GM19328 (cell line): Measurements from ENCODE around the gene FRMD4A.
"Not testable (repeated sequence)": the region's sequence is repeated elsewhere in the genome, so short reads cannot be mapped to it uniquely, and the experiment has no call there.

Experiments
- ATAC-seq: cut with Tn5 transposase; IDR thresholded peaks from one replicate; pipeline ENCODE4 v1.9.1; 2021; ENCODE audit warnings: mild to moderate bottlenecking, moderate library complexity; ENCODE audit not compliant: unreplicated experiment

Gene FRMD4A

GRCh38 chr10:14244147-14244546 is 86.6 kb downstream of the FRMD4A start:
- no peak for ATAC-seq

- no peak for ATAC-seq
Measured at GRCh38 chr10:14243221-14243620, 87.5 kb downstream of the FRMD4A start.

- ATAC-seq: no peak
Measured at GRCh38 chr10:14241196-14241595, 89.5 kb downstream of the FRMD4A start.

DNA sequence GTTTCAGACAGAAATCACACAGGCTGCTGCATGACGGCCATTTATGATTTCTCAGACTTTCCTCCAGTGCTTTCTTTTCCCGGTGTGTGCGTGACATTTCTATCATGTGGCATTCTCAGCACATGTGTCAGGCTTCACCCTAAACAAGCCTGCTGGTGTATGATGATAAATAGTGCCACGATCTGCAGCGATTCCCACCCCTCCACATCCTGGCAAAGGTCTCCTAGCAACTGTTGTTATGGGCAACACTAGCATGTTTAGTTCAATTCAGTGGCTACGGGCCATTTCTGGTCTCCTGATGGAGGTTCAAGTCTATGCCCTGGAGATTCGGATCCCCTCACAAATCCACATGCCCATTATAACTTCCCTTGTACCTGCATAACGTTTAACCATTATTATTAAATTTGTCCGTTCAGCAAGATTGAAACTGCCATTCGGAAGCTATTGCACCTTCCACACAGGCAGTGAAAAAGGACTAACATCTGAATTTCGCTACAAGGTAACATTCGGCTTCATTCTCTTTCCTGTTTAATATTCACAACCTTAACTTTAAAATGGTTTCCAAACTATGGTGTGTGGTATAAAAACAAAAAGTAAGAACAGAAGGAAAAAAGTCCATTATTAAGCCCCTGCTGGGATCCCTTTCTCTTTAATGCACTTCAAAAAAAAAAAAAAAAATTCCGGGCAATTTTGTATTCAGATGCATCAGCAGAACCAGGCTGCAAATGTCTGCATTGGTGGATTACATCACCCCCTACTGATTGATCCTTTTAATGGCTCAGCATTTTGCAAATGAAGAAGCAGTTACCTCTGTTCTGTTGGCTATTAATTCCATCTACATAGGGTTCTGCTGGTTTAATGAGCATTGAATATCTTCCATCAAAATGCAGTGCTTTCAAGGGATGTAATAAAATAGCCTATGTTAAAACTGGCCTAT is 90.2 kb downstream of the FRMD4A start:
- no peak for ATAC-seq

DNA sequence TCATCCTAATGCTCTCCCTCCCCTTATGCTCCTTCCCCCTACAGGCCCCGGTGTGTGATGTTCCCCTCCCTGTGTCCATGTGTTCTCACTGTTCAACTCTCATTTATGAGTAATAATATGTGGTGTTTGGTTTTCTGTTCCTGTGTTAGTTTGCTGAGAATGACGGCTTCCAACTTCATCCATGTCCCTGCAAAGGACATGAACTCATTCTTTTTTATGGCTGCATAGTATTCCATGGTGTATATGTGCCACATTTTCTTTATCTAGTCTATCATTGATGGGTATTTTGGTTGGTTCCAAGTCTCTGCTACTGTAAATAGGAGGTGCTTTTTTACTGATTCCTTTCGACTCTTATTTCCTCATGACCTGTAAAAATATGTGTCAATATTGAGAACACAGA is 92.1 kb downstream of the FRMD4A start:
- ATAC-seq: not testable (repeated sequence)

- ATAC-seq: no peak
Measured at GRCh38 chr10:14236341-14236740, 94.4 kb downstream of the FRMD4A start.

DNA sequence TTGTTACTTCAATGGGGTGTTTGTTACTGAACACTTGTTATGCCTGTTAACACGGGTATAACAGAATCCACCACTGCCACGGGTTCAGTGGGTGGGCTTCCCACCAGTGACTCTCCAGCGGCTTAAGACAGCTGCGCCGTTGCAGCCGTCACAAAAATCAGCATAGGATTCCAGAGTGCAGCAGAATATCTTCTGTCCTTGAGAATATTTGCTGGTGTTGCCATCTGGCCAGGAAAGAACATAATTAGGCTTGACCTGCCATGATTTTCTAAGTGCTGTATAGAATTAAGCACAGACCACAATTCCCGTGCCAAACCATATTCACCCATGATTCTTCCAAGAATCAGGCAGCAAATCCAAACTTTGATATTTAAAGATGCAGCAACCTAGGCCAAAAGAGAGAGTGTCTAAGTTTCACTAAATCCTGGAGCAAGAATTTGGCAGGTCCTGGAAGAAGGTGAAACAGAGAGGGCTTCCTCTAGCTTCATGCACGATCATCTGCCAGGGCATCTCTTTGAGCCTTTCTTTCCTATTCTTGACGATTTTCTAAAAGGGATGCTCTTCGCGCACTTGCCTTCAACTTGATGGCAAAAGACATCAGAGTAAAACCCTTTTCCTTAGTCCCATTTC is 95.0 kb downstream of the FRMD4A start:
- ATAC-seq: no peak

- ATAC-seq: no peak
Measured at GRCh38 chr10:14233566-14233965, 97.2 kb downstream of the FRMD4A start.

- ATAC-seq: not testable (repeated sequence)
Measured at GRCh38 chr10:14228798-14229197, 101.9 kb downstream of the FRMD4A start.

- ATAC-seq: no peak
Measured at GRCh38 chr10:14225379-14225778, 105.3 kb downstream of the FRMD4A start.

- ATAC-seq: no peak
Measured at GRCh38 chr10:14220026-14220425, 110.7 kb downstream of the FRMD4A start.

DNA sequence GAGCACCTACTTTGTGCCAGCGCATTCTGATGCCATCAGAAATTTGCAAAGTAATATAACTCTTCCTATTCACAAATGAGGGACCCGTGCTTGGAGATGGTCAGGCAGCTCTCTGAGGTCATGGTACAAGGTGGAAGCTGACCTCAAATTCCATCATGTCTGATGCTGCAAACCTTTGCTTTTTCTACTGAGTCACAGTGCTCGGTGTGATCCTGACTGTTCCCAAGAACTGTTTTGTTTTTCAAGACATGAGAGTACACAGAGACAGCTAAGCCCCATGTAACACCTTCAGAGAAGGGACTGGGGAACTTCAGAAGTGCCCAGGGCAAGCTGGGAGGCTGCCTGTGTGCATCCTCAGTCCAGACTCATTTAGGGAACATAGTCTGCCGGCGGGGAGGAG is 111.3 kb downstream of the FRMD4A start:
- ATAC-seq: no peak

GRCh38 chr10:14215641-14216040 is 115.1 kb downstream of the FRMD4A start:
- no peak for ATAC-seq

DNA sequence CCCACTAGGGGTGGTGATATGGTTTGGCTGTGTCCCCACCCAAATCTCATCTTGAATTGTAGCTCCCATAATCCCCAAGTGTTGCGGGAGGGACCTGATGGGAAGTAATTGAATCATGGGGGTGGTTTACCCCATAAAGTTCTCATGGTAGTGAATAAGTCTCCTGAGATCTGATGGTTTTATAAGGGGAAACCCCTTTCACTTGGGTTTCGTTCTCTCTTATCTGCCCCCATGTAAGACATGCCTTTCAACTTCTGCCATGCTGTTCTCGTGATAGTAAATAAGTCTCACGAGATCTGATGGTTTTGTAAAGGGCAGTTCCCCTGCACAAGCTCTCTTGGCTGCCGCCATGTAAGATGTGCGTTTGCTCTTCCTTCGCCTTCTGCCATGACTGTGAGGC is 117.0 kb downstream of the FRMD4A start:
- ATAC-seq: not testable (repeated sequence)

GRCh38 chr10:14211610-14212009 is 119.1 kb downstream of the FRMD4A start:
- ATAC-seq: no peak

DNA sequence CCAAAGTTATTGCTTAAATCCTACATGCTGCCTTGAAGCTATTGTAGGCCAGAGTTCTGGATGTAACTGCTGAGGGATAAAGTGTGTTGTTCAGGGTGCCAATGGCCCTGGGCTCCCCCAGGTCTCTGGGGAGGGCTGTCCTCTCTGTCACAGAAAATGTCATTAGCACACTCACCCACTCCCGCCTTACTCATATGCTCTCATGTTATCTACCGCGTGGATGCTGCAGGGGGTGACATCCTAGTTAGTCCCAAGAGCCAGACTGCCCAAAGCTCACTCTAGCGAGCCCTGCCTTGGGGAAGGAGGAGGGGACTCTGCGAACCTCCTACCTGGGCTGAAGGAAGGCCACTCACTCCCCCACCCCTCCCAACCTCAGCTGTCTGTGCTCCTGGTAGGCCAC is 122.5 kb downstream of the FRMD4A start:
- ATAC-seq: no peak

DNA sequence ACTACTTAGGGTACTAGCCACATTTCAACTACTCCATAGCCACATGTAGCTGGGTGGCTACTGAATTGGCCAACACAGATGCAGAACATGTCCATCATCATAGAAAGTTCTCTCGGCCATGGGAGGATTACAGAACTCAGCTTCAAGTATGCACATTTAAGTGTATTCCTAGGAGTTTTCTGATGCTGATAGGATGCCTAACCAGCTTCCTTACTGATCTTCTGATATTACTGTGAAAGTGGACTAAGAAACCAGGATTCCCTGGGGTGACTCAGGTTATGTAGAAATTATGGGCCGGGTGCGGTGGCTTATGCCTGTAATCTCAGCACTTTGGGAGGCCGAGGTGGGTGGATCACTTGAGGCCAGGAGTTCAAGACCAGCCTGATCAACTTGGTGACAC is 125.5 kb downstream of the FRMD4A start:
- no peak for ATAC-seq

GRCh38 chr10:14200698-14201544 is 129.8 kb downstream of the FRMD4A start:
- ATAC-seq: no peak

DNA sequence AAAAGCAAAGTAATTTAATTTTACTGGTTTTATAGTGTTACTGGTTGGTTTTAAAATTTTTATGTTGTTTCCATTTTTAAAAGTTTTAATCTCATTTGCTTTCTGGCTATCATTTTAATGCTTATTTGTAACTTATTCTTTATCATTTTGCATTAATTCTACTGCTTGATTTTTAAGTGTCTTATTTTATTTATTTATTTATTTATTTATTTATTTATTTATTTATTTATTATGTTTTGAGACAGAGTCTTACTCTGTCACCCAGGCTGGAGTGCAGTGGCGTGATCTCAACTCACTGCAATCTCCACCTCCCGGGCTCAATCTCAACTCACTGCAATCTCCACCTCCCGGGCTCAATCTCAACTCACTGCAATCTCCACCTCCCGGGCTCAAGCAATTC is 131.6 kb downstream of the FRMD4A start:
- ATAC-seq: not testable (repeated sequence)

DNA sequence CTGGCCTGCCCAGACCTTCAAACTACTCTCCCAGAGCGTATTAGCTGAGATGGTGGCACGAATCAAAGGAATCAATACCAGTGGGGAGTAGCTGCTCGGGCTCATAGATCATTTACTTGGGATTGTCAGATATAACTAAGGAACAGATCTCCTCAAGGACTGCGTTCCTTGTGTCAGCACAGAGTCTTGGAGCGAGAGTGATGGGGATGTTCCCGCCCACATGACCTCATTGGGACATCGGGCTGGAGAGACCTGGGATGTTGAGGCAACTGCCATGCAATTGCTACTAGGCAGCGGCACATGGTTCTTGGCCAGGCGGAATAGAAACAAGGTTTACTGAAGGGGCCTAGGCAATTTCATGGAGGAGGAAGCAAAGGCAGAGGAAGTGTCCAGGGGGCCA is 132.6 kb downstream of the FRMD4A start:
- ATAC-seq: no peak

- no peak for ATAC-seq
Measured at GRCh38 chr10:14196113-14196512, 134.6 kb downstream of the FRMD4A start.
